ENCODE results near the gene IFIT1B. TPM values are rescaled to one million over a fixed set of nuclear protein-coding genes. Genes with fewer than 3 reads are reported as not detected.

The IFIT1B gene
- total RNA-seq, 1 donor from 2014 or later, result not detected

DNA sequence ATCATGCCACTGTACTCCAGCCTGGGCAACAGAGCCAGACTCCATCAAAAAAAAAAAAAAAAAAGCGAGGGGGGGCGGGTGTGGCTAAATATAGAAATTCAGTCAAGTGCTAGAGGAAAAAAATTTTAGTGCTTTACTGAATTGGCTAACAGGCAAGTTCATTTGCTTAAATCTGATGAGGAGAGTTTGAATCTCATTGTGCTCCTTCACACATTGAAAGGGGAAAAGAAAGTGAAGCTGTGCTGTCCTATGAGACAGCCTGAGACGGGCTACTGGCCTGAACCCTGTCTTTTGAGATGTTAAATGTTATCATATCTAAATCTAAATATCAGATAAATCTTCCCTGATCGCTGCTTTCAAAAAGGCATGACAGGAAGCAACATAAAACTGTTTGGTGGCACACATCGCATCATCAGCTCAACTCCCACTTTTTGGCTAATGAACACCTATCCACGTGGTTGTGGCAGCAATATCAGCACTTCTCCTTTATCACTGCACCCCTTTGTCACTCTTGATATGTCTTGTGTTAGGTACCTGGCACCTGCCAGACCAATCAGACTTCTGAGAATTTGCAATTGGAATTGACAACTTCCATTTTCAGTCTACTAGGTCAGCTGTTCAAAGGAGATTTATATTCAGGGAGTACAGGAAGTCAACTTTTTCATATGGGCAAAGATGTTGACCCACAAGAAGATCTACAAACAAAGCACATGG is 14.0 kb upstream of the IFIT1B start:
- intact Hi-C loops (cut with DNase I), result no loop called here
- H3K4me3 ChIP-seq, result no peak overlapping the region
- H3K27me3 ChIP-seq, result no peaks in the 10 kb centered on the region
- H3K9me3 ChIP-seq, result no peaks in the 10 kb centered on the region
- no peaks in the 10 kb centered on the region for H3K36me3 ChIP-seq
- H3K4me1 ChIP-seq, result peaks cover 4% of the 10 kb centered on the region
- DNase-seq (ENCODE audit: extremely low spot score in 2 of 2), result no peak
- no peak overlapping the region for H3K27ac ChIP-seq
- TF ChIP-seq, protein P1, sequence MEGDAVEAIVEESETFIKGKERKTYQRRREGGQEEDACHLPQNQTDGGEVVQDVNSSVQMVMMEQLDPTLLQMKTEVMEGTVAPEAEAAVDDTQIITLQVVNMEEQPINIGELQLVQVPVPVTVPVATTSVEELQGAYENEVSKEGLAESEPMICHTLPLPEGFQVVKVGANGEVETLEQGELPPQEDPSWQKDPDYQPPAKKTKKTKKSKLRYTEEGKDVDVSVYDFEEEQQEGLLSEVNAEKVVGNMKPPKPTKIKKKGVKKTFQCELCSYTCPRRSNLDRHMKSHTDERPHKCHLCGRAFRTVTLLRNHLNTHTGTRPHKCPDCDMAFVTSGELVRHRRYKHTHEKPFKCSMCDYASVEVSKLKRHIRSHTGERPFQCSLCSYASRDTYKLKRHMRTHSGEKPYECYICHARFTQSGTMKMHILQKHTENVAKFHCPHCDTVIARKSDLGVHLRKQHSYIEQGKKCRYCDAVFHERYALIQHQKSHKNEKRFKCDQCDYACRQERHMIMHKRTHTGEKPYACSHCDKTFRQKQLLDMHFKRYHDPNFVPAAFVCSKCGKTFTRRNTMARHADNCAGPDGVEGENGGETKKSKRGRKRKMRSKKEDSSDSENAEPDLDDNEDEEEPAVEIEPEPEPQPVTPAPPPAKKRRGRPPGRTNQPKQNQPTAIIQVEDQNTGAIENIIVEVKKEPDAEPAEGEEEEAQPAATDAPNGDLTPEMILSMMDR (IDR thresholded peaks at IDR 0.05), result no peak
- TF ChIP-seq POLR2A (IDR thresholded peaks at IDR 0.05) (no peak), POLR2AphosphoS5 (IDR thresholded peaks at IDR 0.05; ENCODE audit: insufficient read depth in 1 of 2, low read depth in 1 of 2) (no peak)

DNA sequence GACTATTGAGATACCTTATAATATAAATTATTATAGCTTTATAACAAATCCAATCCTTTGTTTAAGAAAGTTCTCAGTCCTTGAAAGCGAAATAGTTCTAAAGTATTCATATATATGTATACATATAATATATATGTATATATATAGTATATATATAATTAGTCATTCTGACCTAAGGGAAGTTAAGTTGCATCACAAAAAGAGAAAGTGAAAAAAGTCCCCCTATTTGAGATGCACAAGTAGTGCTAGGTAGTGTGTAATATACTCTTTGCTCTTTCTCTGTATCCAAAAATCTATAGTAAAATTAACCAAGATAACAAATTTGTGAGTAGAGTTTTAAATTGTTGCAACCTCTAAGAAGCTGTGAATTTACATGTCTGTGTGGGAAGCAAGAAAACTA is 13.3 kb upstream of the IFIT1B start:
- no peaks in the 10 kb centered on the region for H3K36me3 ChIP-seq
- no peak overlapping the region for H3K27ac ChIP-seq
- TF ChIP-seq POLR2AphosphoS5 (IDR thresholded peaks at IDR 0.05; ENCODE audit: insufficient read depth in 1 of 2, low read depth in 1 of 2), result no peak
- TF ChIP-seq POLR2A (IDR thresholded peaks at IDR 0.05), result no peak
- TF ChIP-seq, protein P1 (IDR thresholded peaks at IDR 0.05), result no peak
- no peaks in the 10 kb centered on the region for H3K27me3 ChIP-seq
- no peaks in the 10 kb centered on the region for H3K9me3 ChIP-seq
- peaks cover 4% of the 10 kb centered on the region for H3K4me1 ChIP-seq
- no peak for DNase-seq (ENCODE audit: extremely low spot score in 2 of 2)
- no peak overlapping the region for H3K4me3 ChIP-seq
- intact Hi-C loops (cut with DNase I), result no loop called here

DNA sequence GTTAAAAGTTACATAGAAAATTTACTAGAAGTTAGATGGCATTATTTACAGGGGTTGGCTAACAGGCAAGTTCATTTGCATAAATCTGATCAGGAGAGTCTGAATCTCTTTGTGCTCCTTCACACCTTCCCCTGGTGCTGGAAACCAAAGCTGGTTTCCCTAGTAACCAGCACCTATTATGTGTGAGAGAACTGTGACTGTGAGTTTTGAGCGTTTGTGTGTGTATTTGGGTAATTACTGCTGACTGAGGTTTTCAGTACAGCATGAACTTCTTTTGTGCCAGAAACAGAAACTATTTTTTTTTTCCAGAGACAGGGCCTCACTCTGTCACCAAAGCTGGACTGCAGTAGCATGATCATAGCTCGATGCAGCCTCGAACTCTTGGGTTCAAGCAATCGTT is 10.3 kb upstream of the IFIT1B start:
- Histone ChIP-seq H3K27me3 (no peaks in the 10 kb centered on the region), H3K36me3 (no peaks in the 10 kb centered on the region), H3K27ac (no peak overlapping the region), H3K4me3 (no peak overlapping the region), H3K4me1 (peaks cover 4% of the 10 kb centered on the region), H3K9me3 (no peaks in the 10 kb centered on the region)
- no peak for DNase-seq (ENCODE audit: extremely low spot score in 2 of 2)
- TF ChIP-seq POLR2AphosphoS5 (IDR thresholded peaks at IDR 0.05; ENCODE audit: insufficient read depth in 1 of 2, low read depth in 1 of 2) (no peak), POLR2A (IDR thresholded peaks at IDR 0.05) (no peak)
- TF ChIP-seq, protein P1 (IDR thresholded peaks at IDR 0.05), result no peak
- intact Hi-C loops (cut with DNase I), result no loop called here

DNA sequence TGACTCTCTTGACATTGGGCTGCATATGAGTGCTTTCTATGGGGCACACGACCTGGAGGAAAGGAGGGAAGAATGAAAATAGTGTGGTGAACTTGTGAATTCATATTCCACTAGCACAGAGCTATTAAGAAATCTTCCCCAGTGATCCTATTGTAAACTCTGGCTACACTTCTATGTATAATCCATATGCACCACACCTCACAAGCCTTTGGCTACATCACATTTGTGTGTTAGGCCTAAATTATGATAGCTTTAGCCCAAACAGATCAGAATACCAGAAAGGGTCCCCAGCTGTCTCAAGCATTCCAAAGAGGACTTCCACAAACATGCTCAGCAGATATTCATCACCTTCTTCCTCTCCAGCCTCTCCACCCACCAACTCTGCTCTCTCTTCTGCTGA is 9.7 kb upstream of the IFIT1B start:
- H3K4me1 ChIP-seq, result peaks cover 5% of the 10 kb centered on the region
- no peak overlapping the region for H3K27ac ChIP-seq
- H3K36me3 ChIP-seq, result no peaks in the 10 kb centered on the region
- no peaks in the 10 kb centered on the region for H3K9me3 ChIP-seq
- no peaks in the 10 kb centered on the region for H3K27me3 ChIP-seq
- intact Hi-C loops (cut with DNase I), result no loop called here
- no peak overlapping the region for H3K4me3 ChIP-seq
- DNase-seq (ENCODE audit: extremely low spot score in 2 of 2), result no peak
- TF ChIP-seq, protein P1 (IDR thresholded peaks at IDR 0.05), result no peak
- no peak for TF ChIP-seq POLR2AphosphoS5 (IDR thresholded peaks at IDR 0.05; ENCODE audit: insufficient read depth in 1 of 2, low read depth in 1 of 2)
- no peak for TF ChIP-seq POLR2A (IDR thresholded peaks at IDR 0.05)

Data from vagina (tissue), 2 donors.